HEK293 (cell line): ENCODE results near the gene ATP8A1.

ENCODE experiments used
- CTCF ChIP-seq: fragments of 450-650 bp; formaldehyde crosslinking; IDR thresholded peaks from 2 replicates; pipeline ENCODE4 v1.5.1; 2016; ENCODE audit warnings: missing biosample characterization, missing genetic modification characterization
- GLI4 ChIP-seq: fragments of 450-650 bp; formaldehyde crosslinking; IDR thresholded peaks from 2 replicates; pipeline ENCODE4 v1.5.1; 2016; ENCODE audit warnings: missing biosample characterization, missing genetic modification characterization
- HOXC10 ChIP-seq: sonication (generic); formaldehyde crosslinking; IDR thresholded peaks from 2 replicates; pipeline ENCODE4 v1.8.1; 2023; ENCODE audit warnings: mild to moderate bottlenecking, missing genetic modification reagents
- TCF7L2 ChIP-seq: IDR thresholded peaks from 2 replicates; pipeline ENCODE4 v1.6.1; 2011; ENCODE audit warnings: low read depth, mild to moderate bottlenecking, inconsistent platforms, low read length, moderate library complexity, borderline replicate concordance
- TRIM28 ChIP-seq: IDR thresholded peaks from 2 replicates; pipeline ENCODE4 v1.6.1; 2011; ENCODE audit warnings: low read length, control low read depth, borderline replicate concordance
- ZBTB10 ChIP-seq: fragments of 450-650 bp; formaldehyde crosslinking; IDR thresholded peaks from 2 replicates; pipeline ENCODE4 v1.5.1; 2016; ENCODE audit warnings: missing biosample characterization, missing genetic modification characterization
- ZBTB49 ChIP-seq: fragments of 450-650 bp; formaldehyde crosslinking; IDR thresholded peaks from 2 replicates; pipeline ENCODE4 v1.5.1; 2016; ENCODE audit warnings: missing biosample characterization, missing genetic modification characterization, low read depth
- ZNF121 ChIP-seq: fragments of 450-650 bp; formaldehyde crosslinking; IDR thresholded peaks from 2 replicates; pipeline ENCODE4 v1.5.1; 2016; ENCODE audit warnings: missing biosample characterization, missing genetic modification characterization
- ZNF140 ChIP-seq: fragments of 450-650 bp; formaldehyde crosslinking; IDR thresholded peaks from 2 replicates; pipeline ENCODE4 v1.5.1; 2016; ENCODE audit warnings: missing biosample characterization, missing genetic modification characterization
- ZNF16 ChIP-seq: fragments of 450-650 bp; formaldehyde crosslinking; IDR thresholded peaks from 2 replicates; pipeline ENCODE4 v1.5.1; 2016; ENCODE audit warnings: low read depth, missing biosample characterization, missing genetic modification characterization
- ZNF558 ChIP-seq: fragments of 450-650 bp; formaldehyde crosslinking; IDR thresholded peaks from 2 replicates; pipeline ENCODE4 v1.5.1; 2016; ENCODE audit warnings: missing biosample characterization, missing genetic modification characterization
- ZNF785 ChIP-seq: fragments of 450-650 bp; formaldehyde crosslinking; IDR thresholded peaks from 2 replicates; pipeline ENCODE4 v1.5.1; 2016; ENCODE audit warnings: missing biosample characterization, missing genetic modification characterization

- no peak for TF ChIP-seq ZNF121 (tag by site-specific recombination)
- no peak for TF ChIP-seq CTCF (tag by site-specific recombination)
- TF ChIP-seq HOXC10 (CRISPR knock-in tag) = no peak
- no peak for TF ChIP-seq ZBTB10 (tag by site-specific recombination)
- no peak for TF ChIP-seq TCF7L2
- no peak for TF ChIP-seq GLI4 (tag by site-specific recombination)
- no peak for TF ChIP-seq ZNF558 (tag by site-specific recombination)
- no peak for TF ChIP-seq ZNF16 (tag by site-specific recombination)
- no peak for TF ChIP-seq ZNF140 (tag by site-specific recombination)
- TF ChIP-seq TRIM28 = no peak
- TF ChIP-seq ZNF785 (tag by site-specific recombination) = no peak
- no peak for TF ChIP-seq ZBTB49
These were observed 182.5 kb downstream of the ATP8A1 start for GRCh38 chr4:42474406-42474805.
